ENCODE results near the gene PRKCE.

DNA sequence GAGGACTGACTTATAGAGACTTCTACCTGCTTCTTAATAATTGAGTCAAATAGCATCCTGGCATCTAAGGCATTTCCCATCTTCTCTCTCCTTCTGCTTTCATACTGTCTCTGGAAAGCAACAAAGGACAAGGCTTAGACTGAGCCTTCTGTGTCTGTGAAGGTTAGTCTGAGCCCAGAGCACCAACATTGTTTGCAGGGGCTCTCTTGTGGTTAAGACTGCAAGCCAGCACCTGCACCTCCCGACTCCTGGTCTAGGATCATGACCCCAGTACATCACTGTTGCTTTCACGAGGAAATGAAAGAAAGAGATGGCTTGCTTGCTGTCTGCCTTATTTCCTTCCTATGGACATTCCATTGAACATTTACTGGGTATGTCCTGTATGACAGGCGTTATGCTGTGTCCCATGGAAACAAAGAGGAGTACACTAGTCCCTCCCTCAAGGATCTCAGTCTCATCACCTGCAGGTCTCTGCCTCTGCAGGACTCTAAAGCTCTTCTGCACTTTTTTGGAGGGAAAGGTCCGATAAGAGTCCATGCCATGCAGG, 330.0 kb downstream of the PRKCE start:
- TF ChIP-seq, protein P1, sequence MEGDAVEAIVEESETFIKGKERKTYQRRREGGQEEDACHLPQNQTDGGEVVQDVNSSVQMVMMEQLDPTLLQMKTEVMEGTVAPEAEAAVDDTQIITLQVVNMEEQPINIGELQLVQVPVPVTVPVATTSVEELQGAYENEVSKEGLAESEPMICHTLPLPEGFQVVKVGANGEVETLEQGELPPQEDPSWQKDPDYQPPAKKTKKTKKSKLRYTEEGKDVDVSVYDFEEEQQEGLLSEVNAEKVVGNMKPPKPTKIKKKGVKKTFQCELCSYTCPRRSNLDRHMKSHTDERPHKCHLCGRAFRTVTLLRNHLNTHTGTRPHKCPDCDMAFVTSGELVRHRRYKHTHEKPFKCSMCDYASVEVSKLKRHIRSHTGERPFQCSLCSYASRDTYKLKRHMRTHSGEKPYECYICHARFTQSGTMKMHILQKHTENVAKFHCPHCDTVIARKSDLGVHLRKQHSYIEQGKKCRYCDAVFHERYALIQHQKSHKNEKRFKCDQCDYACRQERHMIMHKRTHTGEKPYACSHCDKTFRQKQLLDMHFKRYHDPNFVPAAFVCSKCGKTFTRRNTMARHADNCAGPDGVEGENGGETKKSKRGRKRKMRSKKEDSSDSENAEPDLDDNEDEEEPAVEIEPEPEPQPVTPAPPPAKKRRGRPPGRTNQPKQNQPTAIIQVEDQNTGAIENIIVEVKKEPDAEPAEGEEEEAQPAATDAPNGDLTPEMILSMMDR (conservative IDR thresholded peaks at IDR 0.05 in 1 of 2, IDR thresholded peaks at IDR 0.05 in 1 of 2; ENCODE audit: low read depth in 1 of 2, low read length in 2 of 2) = no peak
- TF ChIP-seq EZH2 (IDR thresholded peaks at IDR 0.05; ENCODE audit: low read length, missing control alignments) = no peak

Data from fibroblast of lung (primary cell).